ENCODE results near the gene UBE2D2. TPM values are rescaled to one million over a fixed set of nuclear protein-coding genes. Genes with fewer than 3 reads are reported as not detected.

The UBE2D2 gene
- total and polyA plus RNA-seq, 2 of the 13 experiments (the other 11 are each of a cell fraction or from before 2014, with no cell fraction given): 79.1 to 109 TPM

DNA sequence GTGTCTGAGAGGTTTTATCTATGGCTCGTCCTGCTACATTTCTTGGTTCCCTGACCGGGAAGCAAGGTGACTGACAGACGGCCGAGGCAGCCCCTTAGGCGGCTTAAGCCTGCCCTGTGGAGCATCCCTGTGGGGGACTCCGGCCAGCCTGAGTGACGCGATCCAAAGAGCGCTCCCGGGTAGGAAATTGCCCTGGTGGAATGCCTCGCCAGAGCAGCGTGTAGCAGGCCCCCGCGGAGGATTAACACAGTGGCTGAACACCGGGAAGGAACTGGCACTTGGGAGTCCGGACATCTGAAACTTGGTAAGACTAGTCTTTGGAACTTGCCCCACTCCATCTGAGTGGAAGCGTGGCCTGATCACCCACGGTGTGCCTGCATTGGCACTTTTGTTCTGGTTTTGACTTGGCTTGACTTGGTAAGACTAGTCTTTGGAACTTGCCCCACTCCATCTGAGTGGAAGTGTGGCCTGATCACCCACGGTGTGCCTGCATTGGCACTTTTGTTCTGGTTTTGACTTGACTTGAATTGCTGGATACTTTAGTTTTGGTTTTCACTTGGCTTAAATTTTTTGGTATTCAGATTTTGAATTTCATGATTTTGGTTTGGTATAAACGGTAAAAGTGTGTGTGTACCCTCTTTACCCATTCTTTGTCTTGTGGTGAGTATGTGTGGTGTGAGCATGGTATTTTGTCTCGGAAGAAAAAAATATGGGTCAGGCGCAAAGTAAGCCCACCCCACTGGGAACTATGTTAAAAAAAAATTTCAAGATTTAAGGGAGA lies 34.6 kb upstream of the UBE2D2 start (continued):
- TF ChIP-seq, protein P1, sequence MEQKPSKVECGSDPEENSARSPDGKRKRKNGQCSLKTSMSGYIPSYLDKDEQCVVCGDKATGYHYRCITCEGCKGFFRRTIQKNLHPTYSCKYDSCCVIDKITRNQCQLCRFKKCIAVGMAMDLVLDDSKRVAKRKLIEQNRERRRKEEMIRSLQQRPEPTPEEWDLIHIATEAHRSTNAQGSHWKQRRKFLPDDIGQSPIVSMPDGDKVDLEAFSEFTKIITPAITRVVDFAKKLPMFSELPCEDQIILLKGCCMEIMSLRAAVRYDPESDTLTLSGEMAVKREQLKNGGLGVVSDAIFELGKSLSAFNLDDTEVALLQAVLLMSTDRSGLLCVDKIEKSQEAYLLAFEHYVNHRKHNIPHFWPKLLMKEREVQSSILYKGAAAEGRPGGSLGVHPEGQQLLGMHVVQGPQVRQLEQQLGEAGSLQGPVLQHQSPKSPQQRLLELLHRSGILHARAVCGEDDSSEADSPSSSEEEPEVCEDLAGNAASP (CRISPR knock-in tag; IDR thresholded peaks at IDR 0.05; ENCODE audit: borderline replicate concordance): 0 out of 2 replicates have a peak, but pooled peaks have one; percentile 14
- peak; percentile 64; the same call in 1 of the 2 replicates for TF ChIP-seq TMF1 (CRISPR knock-in tag; IDR thresholded peaks at IDR 0.05; ENCODE audit: low read depth)
- peak; percentile 30 for TF ChIP-seq HNF4A (CRISPR knock-in tag; IDR thresholded peaks at IDR 0.05)
- TF ChIP-seq, protein P2, sequence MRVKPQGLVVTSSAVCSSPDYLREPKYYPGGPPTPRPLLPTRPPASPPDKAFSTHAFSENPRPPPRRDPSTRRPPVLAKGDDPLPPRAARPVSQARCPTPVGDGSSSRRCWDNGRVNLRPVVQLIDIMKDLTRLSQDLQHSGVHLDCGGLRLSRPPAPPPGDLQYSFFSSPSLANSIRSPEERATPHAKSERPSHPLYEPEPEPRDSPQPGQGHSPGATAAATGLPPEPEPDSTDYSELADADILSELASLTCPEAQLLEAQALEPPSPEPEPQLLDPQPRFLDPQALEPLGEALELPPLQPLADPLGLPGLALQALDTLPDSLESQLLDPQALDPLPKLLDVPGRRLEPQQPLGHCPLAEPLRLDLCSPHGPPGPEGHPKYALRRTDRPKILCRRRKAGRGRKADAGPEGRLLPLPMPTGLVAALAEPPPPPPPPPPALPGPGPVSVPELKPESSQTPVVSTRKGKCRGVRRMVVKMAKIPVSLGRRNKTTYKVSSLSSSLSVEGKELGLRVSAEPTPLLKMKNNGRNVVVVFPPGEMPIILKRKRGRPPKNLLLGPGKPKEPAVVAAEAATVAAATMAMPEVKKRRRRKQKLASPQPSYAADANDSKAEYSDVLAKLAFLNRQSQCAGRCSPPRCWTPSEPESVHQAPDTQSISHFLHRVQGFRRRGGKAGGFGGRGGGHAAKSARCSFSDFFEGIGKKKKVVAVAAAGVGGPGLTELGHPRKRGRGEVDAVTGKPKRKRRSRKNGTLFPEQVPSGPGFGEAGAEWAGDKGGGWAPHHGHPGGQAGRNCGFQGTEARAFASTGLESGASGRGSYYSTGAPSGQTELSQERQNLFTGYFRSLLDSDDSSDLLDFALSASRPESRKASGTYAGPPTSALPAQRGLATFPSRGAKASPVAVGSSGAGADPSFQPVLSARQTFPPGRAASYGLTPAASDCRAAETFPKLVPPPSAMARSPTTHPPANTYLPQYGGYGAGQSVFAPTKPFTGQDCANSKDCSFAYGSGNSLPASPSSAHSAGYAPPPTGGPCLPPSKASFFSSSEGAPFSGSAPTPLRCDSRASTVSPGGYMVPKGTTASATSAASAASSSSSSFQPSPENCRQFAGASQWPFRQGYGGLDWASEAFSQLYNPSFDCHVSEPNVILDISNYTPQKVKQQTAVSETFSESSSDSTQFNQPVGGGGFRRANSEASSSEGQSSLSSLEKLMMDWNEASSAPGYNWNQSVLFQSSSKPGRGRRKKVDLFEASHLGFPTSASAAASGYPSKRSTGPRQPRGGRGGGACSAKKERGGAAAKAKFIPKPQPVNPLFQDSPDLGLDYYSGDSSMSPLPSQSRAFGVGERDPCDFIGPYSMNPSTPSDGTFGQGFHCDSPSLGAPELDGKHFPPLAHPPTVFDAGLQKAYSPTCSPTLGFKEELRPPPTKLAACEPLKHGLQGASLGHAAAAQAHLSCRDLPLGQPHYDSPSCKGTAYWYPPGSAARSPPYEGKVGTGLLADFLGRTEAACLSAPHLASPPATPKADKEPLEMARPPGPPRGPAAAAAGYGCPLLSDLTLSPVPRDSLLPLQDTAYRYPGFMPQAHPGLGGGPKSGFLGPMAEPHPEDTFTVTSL (CRISPR knock-in tag; IDR thresholded peaks at IDR 0.05; ENCODE audit: borderline replicate concordance): peak; percentile 22; the same call in 1 of the 2 replicates
- TF ChIP-seq ZNF883 (CRISPR knock-in tag; IDR thresholded peaks at IDR 0.05; ENCODE audit: not compliant biosample characterization): peak; percentile 27
- TF ChIP-seq, protein P3, sequence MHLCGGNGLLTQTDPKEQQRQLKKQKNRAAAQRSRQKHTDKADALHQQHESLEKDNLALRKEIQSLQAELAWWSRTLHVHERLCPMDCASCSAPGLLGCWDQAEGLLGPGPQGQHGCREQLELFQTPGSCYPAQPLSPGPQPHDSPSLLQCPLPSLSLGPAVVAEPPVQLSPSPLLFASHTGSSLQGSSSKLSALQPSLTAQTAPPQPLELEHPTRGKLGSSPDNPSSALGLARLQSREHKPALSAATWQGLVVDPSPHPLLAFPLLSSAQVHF (CRISPR knock-in tag; IDR thresholded peaks at IDR 0.05): 0 out of 2 replicates have a peak, but pooled peaks have one; percentile 47
- 0 out of 2 replicates have a peak, but pooled peaks have one; percentile 29 for TF ChIP-seq KAT7 (CRISPR knock-in tag; IDR thresholded peaks at IDR 0.05; ENCODE audit: borderline replicate concordance)
- TF ChIP-seq ZFX (CRISPR knock-in tag; IDR thresholded peaks at IDR 0.05; ENCODE audit: low read depth): peak; percentile 67
- TF ChIP-seq, protein P4, sequence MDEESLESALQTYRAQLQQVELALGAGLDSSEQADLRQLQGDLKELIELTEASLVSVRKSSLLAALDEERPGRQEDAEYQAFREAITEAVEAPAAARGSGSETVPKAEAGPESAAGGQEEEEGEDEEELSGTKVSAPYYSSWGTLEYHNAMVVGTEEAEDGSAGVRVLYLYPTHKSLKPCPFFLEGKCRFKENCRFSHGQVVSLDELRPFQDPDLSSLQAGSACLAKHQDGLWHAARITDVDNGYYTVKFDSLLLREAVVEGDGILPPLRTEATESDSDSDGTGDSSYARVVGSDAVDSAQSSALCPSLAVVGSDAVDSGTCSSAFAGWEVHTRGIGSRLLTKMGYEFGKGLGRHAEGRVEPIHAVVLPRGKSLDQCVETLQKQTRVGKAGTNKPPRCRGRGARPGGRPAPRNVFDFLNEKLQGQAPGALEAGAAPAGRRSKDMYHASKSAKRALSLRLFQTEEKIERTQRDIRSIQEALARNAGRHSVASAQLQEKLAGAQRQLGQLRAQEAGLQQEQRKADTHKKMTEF (CRISPR knock-in tag; IDR thresholded peaks at IDR 0.05): 0 out of 2 replicates have a peak, but pooled peaks have one; percentile 21
- 0 out of 2 replicates have a peak, but pooled peaks have one; percentile 39 for TF ChIP-seq CCDC6 (CRISPR knock-in tag; IDR thresholded peaks at IDR 0.05)
- 0 out of 2 replicates have a peak, but pooled peaks have one; percentile 7 for TF ChIP-seq ERF (CRISPR knock-in tag; IDR thresholded peaks at IDR 0.05)
- 0 out of 2 replicates have a peak, but pooled peaks have one; percentile 54 for TF ChIP-seq KLF12 (CRISPR knock-in tag; IDR thresholded peaks at IDR 0.05; ENCODE audit: borderline replicate concordance)
- TF ChIP-seq, protein P5, sequence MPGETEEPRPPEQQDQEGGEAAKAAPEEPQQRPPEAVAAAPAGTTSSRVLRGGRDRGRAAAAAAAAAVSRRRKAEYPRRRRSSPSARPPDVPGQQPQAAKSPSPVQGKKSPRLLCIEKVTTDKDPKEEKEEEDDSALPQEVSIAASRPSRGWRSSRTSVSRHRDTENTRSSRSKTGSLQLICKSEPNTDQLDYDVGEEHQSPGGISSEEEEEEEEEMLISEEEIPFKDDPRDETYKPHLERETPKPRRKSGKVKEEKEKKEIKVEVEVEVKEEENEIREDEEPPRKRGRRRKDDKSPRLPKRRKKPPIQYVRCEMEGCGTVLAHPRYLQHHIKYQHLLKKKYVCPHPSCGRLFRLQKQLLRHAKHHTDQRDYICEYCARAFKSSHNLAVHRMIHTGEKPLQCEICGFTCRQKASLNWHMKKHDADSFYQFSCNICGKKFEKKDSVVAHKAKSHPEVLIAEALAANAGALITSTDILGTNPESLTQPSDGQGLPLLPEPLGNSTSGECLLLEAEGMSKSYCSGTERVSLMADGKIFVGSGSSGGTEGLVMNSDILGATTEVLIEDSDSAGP (CRISPR knock-in tag; IDR thresholded peaks at IDR 0.05; ENCODE audit: borderline replicate concordance): peak; percentile 43; the same call in 1 of the 2 replicates
- TF ChIP-seq ISL2 (CRISPR knock-in tag; IDR thresholded peaks at IDR 0.05): 0 out of 2 replicates have a peak, but pooled peaks have one; percentile 28
- TF ChIP-seq TARDBP (CRISPR knock-in tag; IDR thresholded peaks at IDR 0.05): 0 out of 2 replicates have a peak, but pooled peaks have one; percentile 34
- TF ChIP-seq ZNF543 (CRISPR knock-in tag; IDR thresholded peaks at IDR 0.05): 0 out of 2 replicates have a peak, but pooled peaks have one; percentile 66
